ENCODE measurements around the gene EEF1AKMT4. TPM values are rescaled to one million over a fixed set of nuclear protein-coding genes. Genes with fewer than 3 reads are reported as not detected.

The EEF1AKMT4 gene
- total RNA-seq, 1 experiment from 2014 or later = 11.7 TPM

DNA sequence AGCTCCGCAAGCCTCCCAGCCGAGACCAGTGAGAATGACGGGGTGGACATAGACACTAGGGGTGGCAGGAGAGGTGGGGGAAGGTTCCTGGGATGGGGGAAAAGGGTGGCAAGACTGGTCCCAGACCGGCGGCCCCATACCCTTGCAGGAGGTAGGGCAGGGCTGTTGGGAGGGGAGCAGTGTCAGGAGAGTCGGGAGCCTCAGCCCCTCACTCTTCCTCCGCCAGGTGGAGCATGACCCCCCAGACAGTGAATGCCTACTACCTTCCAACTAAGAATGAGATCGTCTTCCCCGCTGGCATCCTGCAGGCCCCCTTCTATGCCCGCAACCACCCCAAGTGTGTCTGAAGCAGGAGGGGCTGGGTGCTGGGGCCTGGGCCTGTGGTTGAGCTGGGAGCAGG lies 40.9 kb downstream of the EEF1AKMT4 start:
- intact Hi-C loops (cut with micrococcal nuclease; ENCODE audit: unreplicated experiment) = no loop called here
- no peak overlapping the region for H3K4me2 ChIP-seq

DNA sequence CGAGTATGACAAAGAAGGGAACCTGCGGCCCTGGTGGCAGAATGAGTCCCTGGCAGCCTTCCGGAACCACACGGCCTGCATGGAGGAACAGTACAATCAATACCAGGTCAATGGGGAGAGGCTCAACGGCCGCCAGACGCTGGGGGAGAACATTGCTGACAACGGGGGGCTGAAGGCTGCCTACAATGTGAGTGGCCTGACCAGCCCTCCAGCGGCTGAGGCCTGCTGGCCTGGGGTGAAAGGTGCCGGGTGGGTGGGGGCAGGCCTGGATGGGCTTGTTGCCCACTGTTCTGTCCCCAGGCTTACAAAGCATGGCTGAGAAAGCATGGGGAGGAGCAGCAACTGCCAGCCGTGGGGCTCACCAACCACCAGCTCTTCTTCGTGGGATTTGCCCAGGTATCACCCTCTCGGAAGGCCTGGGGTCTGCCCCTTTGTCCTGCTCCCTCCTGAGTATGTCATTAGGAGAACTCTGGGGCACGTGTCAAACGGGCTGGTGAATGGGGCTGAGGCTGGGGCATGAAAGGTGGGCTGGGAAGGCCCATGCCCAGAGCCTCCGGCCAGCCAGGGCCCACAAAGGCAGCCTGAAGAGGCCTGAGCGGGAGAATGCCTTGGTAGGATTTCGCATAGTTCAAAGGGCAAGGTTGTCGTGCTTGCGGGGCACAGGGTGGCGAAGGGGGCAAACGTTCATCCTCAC lies 41.7 kb downstream of the EEF1AKMT4 start:
- TF ChIP-seq, protein P1, sequence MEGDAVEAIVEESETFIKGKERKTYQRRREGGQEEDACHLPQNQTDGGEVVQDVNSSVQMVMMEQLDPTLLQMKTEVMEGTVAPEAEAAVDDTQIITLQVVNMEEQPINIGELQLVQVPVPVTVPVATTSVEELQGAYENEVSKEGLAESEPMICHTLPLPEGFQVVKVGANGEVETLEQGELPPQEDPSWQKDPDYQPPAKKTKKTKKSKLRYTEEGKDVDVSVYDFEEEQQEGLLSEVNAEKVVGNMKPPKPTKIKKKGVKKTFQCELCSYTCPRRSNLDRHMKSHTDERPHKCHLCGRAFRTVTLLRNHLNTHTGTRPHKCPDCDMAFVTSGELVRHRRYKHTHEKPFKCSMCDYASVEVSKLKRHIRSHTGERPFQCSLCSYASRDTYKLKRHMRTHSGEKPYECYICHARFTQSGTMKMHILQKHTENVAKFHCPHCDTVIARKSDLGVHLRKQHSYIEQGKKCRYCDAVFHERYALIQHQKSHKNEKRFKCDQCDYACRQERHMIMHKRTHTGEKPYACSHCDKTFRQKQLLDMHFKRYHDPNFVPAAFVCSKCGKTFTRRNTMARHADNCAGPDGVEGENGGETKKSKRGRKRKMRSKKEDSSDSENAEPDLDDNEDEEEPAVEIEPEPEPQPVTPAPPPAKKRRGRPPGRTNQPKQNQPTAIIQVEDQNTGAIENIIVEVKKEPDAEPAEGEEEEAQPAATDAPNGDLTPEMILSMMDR (conservative IDR thresholded peaks at IDR 0.05) = no peak
- TF ChIP-seq EZH2 (IDR thresholded peaks at IDR 0.05; ENCODE audit: low read depth) = no peak
- no TSS peak for BruUV-seq (replicated peaks)
- H3K27ac ChIP-seq = no peak overlapping the region
- POLR2A ChIA-PET (ENCODE audit: unreplicated experiment) = no interaction called here
- no peaks in the 10 kb centered on the region for H3K9me3 ChIP-seq (ENCODE audit: insufficient read depth, low read depth)
- no peak overlapping the region for H3K4me3 ChIP-seq
- CTCF ChIA-PET = interaction anchor here (0.6 kb wide), 2 partner anchors 30 to 407 kb away, joined by 3 to 14 read pairs; partner anchors contain the start of gene PARL
- H3K9me2 ChIP-seq (ENCODE audit: insufficient read depth) = no peaks in the 10 kb centered on the region
- no peaks in the 10 kb centered on the region for H3F3A ChIP-seq (ENCODE audit: insufficient read depth, low read depth)
- H3K4me1 ChIP-seq (replicated peaks; ENCODE audit: insufficient read depth) = no peaks in the 10 kb centered on the region
- H3K4me2 ChIP-seq = no peak overlapping the region
- H4K20me1 ChIP-seq (ENCODE audit: insufficient read depth) = no peaks in the 10 kb centered on the region
- no peaks in the 10 kb centered on the region; the same call in 1 of the 2 replicates for H3K27me3 ChIP-seq (ENCODE audit: insufficient read depth, low read depth)
- intact Hi-C loops (cut with micrococcal nuclease; ENCODE audit: unreplicated experiment) = no loop called here
- H3K36me3 ChIP-seq (ENCODE audit: low read depth) = no peaks in the 10 kb centered on the region
- no peak for DNase-seq
- H3K79me2 ChIP-seq (ENCODE audit: low read depth) = no peaks in the 10 kb centered on the region
- H2AFZ ChIP-seq = no peak overlapping the region

More for the DNA sequence above, 40.9 kb downstream of the EEF1AKMT4 start:
- H4K20me1 ChIP-seq (ENCODE audit: insufficient read depth) = no peaks in the 10 kb centered on the region
- CTCF ChIA-PET = no interaction called here
- H3K79me2 ChIP-seq (ENCODE audit: low read depth) = no peaks in the 10 kb centered on the region
- no peaks in the 10 kb centered on the region for H3K4me1 ChIP-seq (replicated peaks; ENCODE audit: insufficient read depth)
- no peak for DNase-seq
- H3K27me3 ChIP-seq (ENCODE audit: insufficient read depth, low read depth) = no peaks in the 10 kb centered on the region; the same call in 1 of the 2 replicates
- TF ChIP-seq EZH2 (IDR thresholded peaks at IDR 0.05; ENCODE audit: low read depth) = no peak
- TF ChIP-seq, protein P1 (conservative IDR thresholded peaks at IDR 0.05) = no peak
- H3K9me3 ChIP-seq (ENCODE audit: insufficient read depth, low read depth) = no peaks in the 10 kb centered on the region
- POLR2A ChIA-PET (ENCODE audit: unreplicated experiment) = no interaction called here
- H3K36me3 ChIP-seq (ENCODE audit: low read depth) = no peaks in the 10 kb centered on the region
- no peaks in the 10 kb centered on the region for H3F3A ChIP-seq (ENCODE audit: insufficient read depth, low read depth)
- no peak overlapping the region for H3K4me3 ChIP-seq
- no peak overlapping the region for H2AFZ ChIP-seq
- BruUV-seq (replicated peaks) = no TSS peak
- H3K9me2 ChIP-seq (ENCODE audit: insufficient read depth) = no peaks in the 10 kb centered on the region
- H3K27ac ChIP-seq = no peak overlapping the region

DNA sequence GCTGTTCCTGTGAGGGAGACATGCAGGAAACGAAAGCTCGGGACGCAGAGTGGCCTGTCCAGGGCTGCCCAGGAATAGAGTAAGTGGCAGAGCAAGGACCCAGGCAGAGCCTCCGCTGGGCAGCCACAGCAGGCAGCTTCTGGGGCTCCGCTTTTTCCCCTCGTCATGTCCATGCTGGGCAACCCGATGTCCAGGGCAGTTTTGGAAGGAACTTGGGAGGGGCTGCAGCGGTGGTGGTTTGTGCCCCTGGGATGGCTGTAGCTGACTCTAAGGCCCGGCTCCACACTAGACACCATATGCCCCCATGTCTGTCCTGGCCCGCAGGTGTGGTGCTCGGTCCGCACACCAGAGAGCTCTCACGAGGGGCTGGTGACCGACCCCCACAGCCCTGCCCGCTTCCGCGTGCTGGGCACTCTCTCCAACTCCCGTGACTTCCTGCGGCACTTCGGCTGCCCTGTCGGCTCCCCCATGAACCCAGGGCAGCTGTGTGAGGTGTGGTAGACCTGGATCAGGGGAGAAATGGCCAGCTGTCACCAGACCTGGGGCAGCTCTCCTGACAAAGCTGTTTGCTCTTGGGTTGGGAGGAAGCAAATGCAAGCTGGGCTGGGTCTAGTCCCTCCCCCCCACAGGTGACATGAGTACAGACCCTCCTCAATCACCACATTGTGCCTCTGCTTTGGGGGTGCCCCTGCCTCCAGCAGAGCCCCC lies 42.4 kb downstream of the EEF1AKMT4 start:
- Histone ChIP-seq H3K27ac (no peak overlapping the region), H3K4me2 (no peak overlapping the region), H3K4me3 (no peak overlapping the region), H3K27me3 (ENCODE audit: insufficient read depth, low read depth) (no peaks in the 10 kb centered on the region; the same call in 1 of the 2 replicates), H4K20me1 (ENCODE audit: insufficient read depth) (no peaks in the 10 kb centered on the region), H3K79me2 (ENCODE audit: low read depth) (no peaks in the 10 kb centered on the region), H3K9me2 (ENCODE audit: insufficient read depth) (no peaks in the 10 kb centered on the region), H3K4me1 (replicated peaks; ENCODE audit: insufficient read depth) (no peaks in the 10 kb centered on the region), H2AFZ (no peak overlapping the region), H3F3A (ENCODE audit: insufficient read depth, low read depth) (no peaks in the 10 kb centered on the region), H3K36me3 (ENCODE audit: low read depth) (no peaks in the 10 kb centered on the region), H3K9me3 (ENCODE audit: insufficient read depth, low read depth) (no peaks in the 10 kb centered on the region)
- TF ChIP-seq, protein P1 (conservative IDR thresholded peaks at IDR 0.05) = no peak
- no peak for TF ChIP-seq EZH2 (IDR thresholded peaks at IDR 0.05; ENCODE audit: low read depth)
- CTCF ChIA-PET = interaction anchor here (0.6 kb wide), 1 partner anchor 31 kb away, joined by 14 read pairs; no protein-coding TSS in a partner anchor
- BruUV-seq (replicated peaks) = no TSS peak
- intact Hi-C loops (cut with micrococcal nuclease; ENCODE audit: unreplicated experiment) = no loop called here
- POLR2A ChIA-PET (ENCODE audit: unreplicated experiment) = no interaction called here
- no peak for DNase-seq

All from PC-9 (cell line).